Mesothelial cell of epicardium (in vitro differentiated cells): ENCODE data around the gene ANKRD49. TPM values are rescaled to one million over a fixed set of nuclear protein-coding genes. Genes with fewer than 3 reads are reported as not detected.

Source experiments
- DNase-seq, 2 experiments: peaks; one replicate each; pipeline ENCODE4 v3.0.0; 2021; ENCODE audit warnings: low spot score in 2 of 2; ENCODE audit not compliant: unreplicated experiment in 2 of 2
- H3K27ac Mint-ChIP-seq: 2 replicates; pipeline ENCODE4 v1.8.0; 2021; ENCODE audit warnings: mixed read lengths
- H3K27me3 Mint-ChIP-seq: 2 replicates; pipeline ENCODE4 v1.8.0; 2021; ENCODE audit warnings: low read depth, mixed read lengths
- H3K36me3 Mint-ChIP-seq: 2 replicates; pipeline ENCODE4 v1.8.0; 2021; ENCODE audit warnings: mixed read lengths
- H3K4me1 Mint-ChIP-seq: 2 replicates; pipeline ENCODE4 v1.8.0; 2021; ENCODE audit warnings: mixed read lengths
- H3K4me3 Mint-ChIP-seq: 2 replicates; pipeline ENCODE4 v1.8.0; 2021; ENCODE audit warnings: mild to moderate bottlenecking, moderate library complexity, mixed read lengths
- H3K9me3 Mint-ChIP-seq: 2 replicates; pipeline ENCODE4 v1.8.0; 2021; ENCODE audit warnings: mixed read lengths
- CTCF ChIP-seq: fragments of 200-600 bp; sonication (generic); IDR thresholded peaks from one replicate; pipeline ENCODE4 v1.5.0; 2021; ENCODE audit warnings: antibody characterized with exemption; ENCODE audit not compliant: unreplicated experiment
- total RNA-seq: library from RNA; stranded (reverse); gene quantifications from 3 replicates; pipeline ENCODE4 v1.2.1, GENCODE V29; 2021

Gene ANKRD49, protein sequence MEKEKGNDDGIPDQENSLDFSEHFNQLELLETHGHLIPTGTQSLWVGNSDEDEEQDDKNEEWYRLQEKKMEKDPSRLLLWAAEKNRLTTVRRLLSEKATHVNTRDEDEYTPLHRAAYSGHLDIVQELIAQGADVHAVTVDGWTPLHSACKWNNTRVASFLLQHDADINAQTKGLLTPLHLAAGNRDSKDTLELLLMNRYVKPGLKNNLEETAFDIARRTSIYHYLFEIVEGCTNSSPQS
- total RNA-seq: 16.6 to 18.9 TPM (median 16.6 TPM) in 3 replicates

DNA sequence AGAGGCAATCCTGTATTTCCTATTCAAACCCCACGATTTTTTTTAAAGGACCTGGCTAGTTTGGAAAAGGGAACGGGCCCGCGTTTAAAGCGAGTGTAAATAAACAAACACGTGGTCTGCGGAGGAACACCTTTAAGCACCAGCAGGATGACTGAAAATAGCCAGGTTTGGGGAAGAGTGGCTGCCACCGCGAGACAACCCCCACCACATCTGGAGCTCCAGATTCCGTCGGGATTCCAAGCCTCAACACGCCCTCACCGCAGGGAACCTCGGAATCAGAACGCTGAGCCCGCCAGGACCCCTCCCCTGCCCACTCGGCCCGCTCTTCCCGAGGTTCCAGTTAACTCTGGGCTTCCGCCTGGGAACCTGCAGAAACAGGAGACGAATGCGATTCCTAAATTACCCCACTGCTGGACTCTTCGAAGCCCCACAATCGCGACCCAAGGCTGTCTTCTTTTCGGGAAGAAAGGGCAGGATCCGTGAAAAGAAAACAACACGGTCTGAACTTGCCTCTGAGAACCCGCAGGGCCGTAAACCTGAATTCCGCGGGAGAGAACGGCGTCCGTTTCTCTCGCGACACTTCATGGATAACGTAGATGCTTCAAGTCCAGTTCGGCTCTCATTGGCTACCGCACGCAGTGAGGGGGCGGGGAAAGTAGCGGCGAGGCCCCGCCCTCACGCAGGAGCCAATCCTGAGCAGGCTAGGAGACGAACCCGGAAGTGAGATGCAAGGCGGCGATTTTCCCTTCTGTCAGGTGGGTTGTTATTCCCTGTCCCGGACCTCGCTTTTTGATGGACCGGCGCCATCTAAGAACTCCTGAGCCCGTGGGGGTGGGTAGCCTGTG, at the start of gene ANKRD49, which contains the start of gene MRE11:
TSS of gene ANKRD49 (plus strand) at position 704 of the 845 bp plus-strand sequence. CDS start 2,710 bp downstream, outside the sequence.
TSS of gene MRE11 (minus strand) at position 564 of the 845 bp plus-strand sequence. CDS start 1,043 bp downstream, outside the sequence.
- H3K27ac Mint-ChIP-seq: peak within 1 kb of the TSS; percentile 99
- peak within 1 kb of the TSS; percentile 97 for H3K4me3 Mint-ChIP-seq
- DNase-seq: peak; percentile 94 to 96
- no peak for TF ChIP-seq CTCF
- peaks cover 20% of the 10 kb centered on the region for H3K36me3 Mint-ChIP-seq
- H3K27me3 Mint-ChIP-seq: no peaks in the 10 kb centered on the region
- H3K9me3 Mint-ChIP-seq: no peaks in the 10 kb centered on the region
- H3K4me1 Mint-ChIP-seq: peaks cover 22% of the 10 kb centered on the region

GRCh38 chr11:94445641-94446040, 48.1 kb upstream of the ANKRD49 start:
- no peak for DNase-seq
- H3K9me3 Mint-ChIP-seq: no peaks in the 10 kb centered on the region
- H3K4me1 Mint-ChIP-seq: no peaks in the 10 kb centered on the region
- no peak overlapping the region for H3K27ac Mint-ChIP-seq
- H3K27me3 Mint-ChIP-seq: no peaks in the 10 kb centered on the region
- no peak for TF ChIP-seq CTCF
- peaks cover 15% of the 10 kb centered on the region for H3K36me3 Mint-ChIP-seq
- no peak overlapping the region for H3K4me3 Mint-ChIP-seq

DNA sequence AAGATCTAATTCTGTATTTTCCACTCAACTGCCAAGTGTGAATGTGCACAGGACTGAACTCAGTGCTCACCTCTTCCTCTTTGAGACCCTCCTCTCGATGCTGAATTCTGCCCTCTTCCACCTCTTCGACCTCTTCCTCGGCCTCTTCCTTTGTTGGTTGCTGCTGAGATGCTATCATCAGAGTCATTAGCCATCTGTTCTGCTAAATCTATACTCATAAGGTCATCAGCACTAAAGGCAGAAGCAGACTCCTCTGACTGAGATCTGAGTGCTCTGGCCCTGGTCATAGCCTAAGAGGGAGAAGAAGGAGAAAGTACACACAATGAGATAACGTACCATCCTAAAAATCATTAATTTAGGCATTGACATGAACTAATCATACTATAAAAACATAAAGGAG, 46.6 kb upstream of the ANKRD49 start:
- DNase-seq: no peak
- no peaks in the 10 kb centered on the region for H3K27me3 Mint-ChIP-seq
- H3K9me3 Mint-ChIP-seq: no peaks in the 10 kb centered on the region
- no peak for TF ChIP-seq CTCF
- H3K4me1 Mint-ChIP-seq: no peaks in the 10 kb centered on the region
- peaks cover 15% of the 10 kb centered on the region for H3K36me3 Mint-ChIP-seq
- H3K27ac Mint-ChIP-seq: no peak overlapping the region
- no peak overlapping the region for H3K4me3 Mint-ChIP-seq

GRCh38 chr11:94449029-94449428, 44.8 kb upstream of the ANKRD49 start:
- Mint-ChIP-seq H3K4me3 (no peak overlapping the region), H3K27me3 (no peaks in the 10 kb centered on the region), H3K27ac (no peak overlapping the region)

GRCh38 chr11:94449437-94449836, 44.3 kb upstream of the ANKRD49 start:
- Mint-ChIP-seq H3K36me3 (peaks cover 18% of the 10 kb centered on the region), H3K4me1 (no peaks in the 10 kb centered on the region), H3K4me3 (no peak overlapping the region), H3K9me3 (peaks cover 8% of the 10 kb centered on the region), H3K27me3 (no peaks in the 10 kb centered on the region), H3K27ac (no peak overlapping the region)
- no peak for DNase-seq
- no peak for TF ChIP-seq CTCF

More at GRCh38 chr11:94449029-94449428, 44.8 kb upstream of the ANKRD49 start:
- no peak for DNase-seq
- H3K36me3 Mint-ChIP-seq: peaks cover 22% of the 10 kb centered on the region
- peaks cover 8% of the 10 kb centered on the region for H3K9me3 Mint-ChIP-seq
- no peaks in the 10 kb centered on the region for H3K4me1 Mint-ChIP-seq
- TF ChIP-seq CTCF: no peak
